Stimulated activated naive CD8-positive, alpha-beta T cell treated with anti-CD3 and anti-CD28 coated beads, Interleukin-15, Interleukin-2, amounts not matched to agents 100 U/mL and 50 U/mL, for 24 hours (primary cell): ENCODE measurements around the gene SMIM5.
"Not testable (repeated sequence)": the region's sequence is repeated elsewhere in the genome, so short reads cannot be mapped to it uniquely, and the experiment has no call there.

Experiments used
- ATAC-seq: fragments of 150-1000 bp; cut with Tn5 transposase; one replicate; pipeline ENCODE4 v1.10.0; 2021
- DNase-seq: peaks from one replicate; pipeline ENCODE4 v3.0.0; 2021

The SMIM5 gene

GRCh38 chr17:75624714-75625345 lies 8.4 kb upstream of the SMIM5 start:
- DNase-seq (no peak), ATAC-seq (no peak)

GRCh38 chr17:75625813-75626486 lies 7.3 kb upstream of the SMIM5 start:
- peak; percentile 24 for DNase-seq
- no peak for ATAC-seq

GRCh38 chr17:75626496-75627038 lies 6.7 kb upstream of the SMIM5 start:
- DNase-seq = no peak
- no peak for ATAC-seq

GRCh38 chr17:75627094-75627493 lies 6.1 kb upstream of the SMIM5 start:
- ATAC-seq (no peak), DNase-seq (no peak)

- no peak for ATAC-seq
- DNase-seq = no peak
Observed at GRCh38 chr17:75628425-75628824, 4.8 kb upstream of the SMIM5 start.

- DNase-seq = no peak
- ATAC-seq = no peak
Observed at GRCh38 chr17:75629157-75629556, 4.1 kb upstream of the SMIM5 start.

GRCh38 chr17:75630071-75630917 lies 2.9 kb upstream of the SMIM5 start:
- DNase-seq = no peak
- no peak for ATAC-seq

GRCh38 chr17:75631353-75631752 lies 1.9 kb upstream of the SMIM5 start:
- DNase-seq (no peak), ATAC-seq (no peak)

DNA sequence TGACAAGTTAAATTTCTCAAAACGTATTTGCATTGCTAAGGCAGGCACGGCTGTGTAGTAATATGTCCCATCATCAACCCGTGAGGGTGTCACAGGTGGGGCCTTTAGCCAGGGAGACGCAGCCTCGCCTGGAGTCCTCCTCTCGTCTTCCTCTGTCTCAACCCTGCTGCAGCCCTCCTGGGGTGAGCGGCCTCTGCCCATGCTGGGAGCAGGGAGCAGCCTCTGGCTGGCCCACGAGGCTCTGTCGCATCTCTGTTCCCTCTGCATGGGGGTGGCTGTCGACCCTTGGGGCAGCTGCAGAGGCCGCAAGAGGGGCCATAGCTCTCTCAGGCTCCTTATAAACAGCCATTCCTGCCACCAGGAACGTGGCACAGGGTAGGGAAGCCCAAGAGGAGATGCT lies 806 bp upstream of the SMIM5 start:
- DNase-seq (no peak), ATAC-seq (no peak)

GRCh38 chr17:75633486-75634375 lies 497 bp downstream of the SMIM5 start:
- ATAC-seq (peak; percentile 13), DNase-seq (peak; percentile 59)

GRCh38 chr17:75634376-75634740 lies 1.1 kb downstream of the SMIM5 start:
- no peak for ATAC-seq
- no peak for DNase-seq

DNA sequence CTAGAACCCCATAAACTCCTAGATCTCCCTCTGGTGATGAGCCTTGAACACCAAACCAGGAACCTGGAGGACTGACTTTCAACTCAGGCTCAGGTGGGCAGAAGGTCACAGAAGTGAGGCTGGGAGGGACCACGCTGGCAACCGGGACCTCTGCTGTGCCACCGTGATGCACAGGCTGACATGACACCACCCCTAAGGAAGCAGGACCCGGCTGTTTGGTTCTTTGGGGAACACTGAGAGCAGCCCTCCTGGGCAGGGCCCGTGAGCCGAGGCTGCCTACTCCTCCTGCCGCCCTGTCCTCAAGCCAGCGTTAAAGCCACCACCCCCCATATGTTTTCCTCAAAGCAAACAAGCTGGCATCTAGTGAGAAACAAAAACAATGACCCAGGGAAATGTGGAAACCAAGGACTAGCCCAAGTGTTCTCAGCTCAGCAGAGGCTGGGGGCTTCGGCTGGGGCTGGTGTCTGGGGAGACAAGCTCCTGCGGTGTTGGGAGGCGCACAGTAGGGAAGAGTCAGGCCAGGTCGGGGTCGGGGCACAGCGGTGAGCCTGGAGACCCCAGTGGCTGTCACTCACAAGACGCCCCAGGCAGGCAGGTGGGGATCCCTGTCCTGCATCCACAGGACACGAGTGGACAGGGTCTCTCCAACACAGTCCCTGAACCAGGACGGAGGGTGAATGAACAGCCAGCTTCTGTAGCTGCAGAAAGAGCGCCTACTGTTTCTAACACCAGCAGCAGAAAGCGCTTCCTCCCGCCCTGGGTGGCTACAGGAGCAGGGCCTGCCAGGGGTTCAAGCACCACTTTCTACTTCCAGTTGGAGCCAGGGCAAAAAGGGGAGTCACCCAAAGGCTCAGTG lies 1.7 kb downstream of the SMIM5 start:
- ATAC-seq (no peak), DNase-seq (no peak)

- DNase-seq = no peak
- no peak for ATAC-seq
Observed at GRCh38 chr17:75635610-75636202, 2.5 kb downstream of the SMIM5 start.

DNA sequence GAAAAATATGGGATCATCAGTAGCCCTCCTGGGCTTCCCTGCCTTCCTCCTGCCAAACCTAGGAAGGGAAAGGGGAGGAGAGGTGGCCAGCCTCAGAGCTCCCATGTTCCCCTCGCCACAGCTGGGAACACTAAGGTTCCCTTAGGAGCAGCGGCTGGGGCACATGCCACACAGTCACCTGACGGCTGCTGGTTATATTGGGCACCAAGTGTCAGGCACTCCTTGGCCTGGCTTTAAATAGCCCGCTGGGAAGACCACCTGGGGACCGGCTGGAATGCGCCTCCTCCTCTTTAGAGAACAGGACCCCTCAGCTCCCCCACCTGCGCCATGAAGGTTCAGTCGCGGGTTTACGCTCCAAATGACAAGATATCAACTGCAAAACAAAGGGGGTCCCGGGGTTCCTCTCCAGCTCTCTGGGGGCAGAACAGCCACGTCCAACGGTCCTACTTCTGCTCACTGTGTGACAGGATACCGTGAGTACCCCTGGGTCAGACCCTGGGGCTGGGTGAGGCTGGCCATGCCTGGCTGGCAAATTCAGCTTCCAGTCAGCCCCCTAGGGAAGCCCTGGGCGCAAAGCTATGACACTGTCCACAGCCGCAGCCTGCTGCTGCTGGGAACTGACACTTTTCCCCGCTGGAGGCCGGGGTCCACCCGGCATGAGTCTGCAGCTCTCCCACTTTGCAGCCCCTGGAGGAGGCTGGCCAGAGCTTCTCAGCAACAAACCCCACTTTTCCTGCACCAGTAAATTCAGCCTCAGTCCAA lies 3.3 kb downstream of the SMIM5 start:
- ATAC-seq = no peak
- DNase-seq = no peak

DNA sequence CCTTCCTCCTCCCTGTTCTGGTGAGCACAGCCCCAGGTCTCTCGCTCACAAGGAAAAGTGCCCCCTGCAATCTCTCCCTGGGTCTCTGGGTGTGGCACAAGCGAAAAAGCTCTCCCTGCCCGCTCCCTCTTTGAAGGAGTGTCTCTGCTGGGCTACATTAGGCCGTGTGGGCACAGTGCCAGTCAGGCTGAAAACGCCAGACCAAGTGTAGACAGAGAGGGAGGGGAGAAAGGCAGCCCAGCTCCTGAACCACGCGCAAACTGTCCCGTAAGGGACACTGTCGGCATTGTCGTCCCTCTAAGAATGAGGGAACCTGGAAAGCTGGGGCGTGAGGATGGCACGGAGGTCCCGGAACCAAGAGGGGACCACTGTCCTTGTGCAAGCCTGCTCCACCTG lies 3.9 kb downstream of the SMIM5 start:
- DNase-seq = no peak
- ATAC-seq = no peak

- no peak for ATAC-seq
- DNase-seq = no peak
Observed at GRCh38 chr17:75637551-75637950, 4.3 kb downstream of the SMIM5 start.

- ATAC-seq, DNase-seq: not testable (repeated sequence)
Observed at GRCh38 chr17:75638039-75638438, 4.8 kb downstream of the SMIM5 start.

GRCh38 chr17:75638893-75639292 lies 5.7 kb downstream of the SMIM5 start:
- no peak for ATAC-seq

DNA sequence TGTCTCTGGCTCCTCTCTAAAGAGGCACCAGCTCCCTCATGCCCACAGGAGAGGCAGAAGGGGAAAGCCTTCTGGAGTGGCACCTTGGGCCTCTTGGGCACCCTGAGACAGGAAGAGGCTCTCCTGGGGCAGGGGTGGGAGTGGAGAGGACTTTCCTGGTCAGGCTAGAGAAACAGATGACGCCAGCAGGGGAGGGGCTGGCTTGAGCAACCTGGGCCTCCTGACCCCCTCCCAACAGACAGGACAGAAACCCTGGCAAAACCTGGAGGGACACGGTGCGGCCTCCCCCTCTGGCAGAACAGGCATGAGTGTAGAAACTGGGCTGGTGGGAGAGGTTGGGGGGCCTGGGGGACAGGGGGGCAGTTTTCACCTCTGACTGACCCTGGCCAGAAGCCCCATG lies 6.1 kb downstream of the SMIM5 start:
- ATAC-seq (no peak), DNase-seq (no peak)

More at GRCh38 chr17:75638893-75639292, 5.7 kb downstream of the SMIM5 start:
- no peak for DNase-seq
